Endothelial cell of umbilical vein (primary cell): ENCODE data around the gene HDAC11. TPM values are rescaled to one million over a fixed set of nuclear protein-coding genes. Genes with fewer than 3 reads are reported as not detected.

Experiments used
- BruUV-seq: library from RNA; stranded (reverse); fragments of 400-500 nt; replicated peaks from 2 replicates; lab custom pipeline; 2021; lab: Mats Ljungman, UMichigan
- CTCF ChIA-PET: fragments of 300-600, 350-600 bp; sonication (Branson Sonifier 250); formaldehyde crosslinking; loops from one replicate; lab custom pipeline; 2021; ENCODE audit warnings: antibody characterized with exemption, inconsistent platforms; lab: Charles Lee
- POLR2A ChIA-PET: fragments of 300-600, 350-600 bp; sonication (Branson Sonifier 250); formaldehyde crosslinking; loops from one replicate; lab custom pipeline; 2021; ENCODE audit warnings: antibody characterized with exemption, inconsistent platforms; lab: Charles Lee
- DNase-seq: peaks from one replicate; pipeline ENCODE4 v3.0.0-alpha.2; 2011; ENCODE audit warnings: low read depth, low spot score
- FAIRE-seq: peaks from 2 replicates; lab custom pipeline; 2011; peaks lifted over from hg19 to GRCh38; lab: Jason Lieb, UNC
- H2AFZ ChIP-seq: 2 replicates; pipeline ENCODE4 v1.6.0; 2012; ENCODE audit warnings: low read depth, low read length, control low read depth, inconsistent platforms
- H3K27ac ChIP-seq: 2 replicates; pipeline ENCODE4 v1.5.1; 2011; ENCODE audit warnings: low read depth, mild to moderate bottlenecking, control low read depth, low read length, moderate library complexity; ENCODE audit not compliant: insufficient read depth
- H3K27me3 ChIP-seq, 2 experiments: 2 replicates each; pipeline versions ENCODE4 v1.6.0 to v1.6.1; 2011; ENCODE audit warnings: low read length in 2 of 2, mixed read lengths in 1 of 2; ENCODE audit not compliant: control insufficient read depth in 2 of 2, insufficient read depth in 2 of 2
- H3K36me3 ChIP-seq, 2 experiments: 2 replicates in 1 of 2; 3 replicates in 1 of 2; pipeline ENCODE4 v1.5.1; 2011; ENCODE audit warnings: low read length in 2 of 2, mild to moderate bottlenecking in 1 of 2, moderate library complexity in 1 of 2; ENCODE audit not compliant: control insufficient read depth in 2 of 2, insufficient read depth in 2 of 2; ENCODE audit errors: extremely low read depth in 1 of 2
- H3K4me1 ChIP-seq: 3 replicates; pipeline ENCODE4 v1.5.1; 2011; ENCODE audit warnings: mild to moderate bottlenecking, low read length; ENCODE audit not compliant: control insufficient read depth, insufficient read depth; ENCODE audit errors: extremely low read depth
- H3K4me2 ChIP-seq: 2 replicates; pipeline ENCODE4 v1.6.1; 2011; ENCODE audit warnings: low read length, control low read depth, mixed read lengths; ENCODE audit not compliant: insufficient read depth
- H3K4me3 ChIP-seq, 3 experiments: fragments of 200-600 bp in 1 of 3; sonication (generic), shearing (Covaris generic) in 1 of 3; replicated peaks in 1 of 3; 2 replicates each; pipeline ENCODE4 v1.5.1; 2011 to 2016; ENCODE audit warnings: control low read depth in 3 of 3, low read length in 3 of 3, mild to moderate bottlenecking in 2 of 3, inconsistent platforms in 1 of 3, low read depth in 1 of 3, moderate library complexity in 1 of 3; ENCODE audit not compliant: insufficient read depth in 1 of 3
- H3K79me2 ChIP-seq: 2 replicates; pipeline ENCODE4 v1.6.0; 2012; ENCODE audit warnings: low read length, inconsistent platforms; ENCODE audit not compliant: control insufficient read depth, insufficient read depth
- H3K9ac ChIP-seq: replicated peaks from 2 replicates; pipeline ENCODE3; 2011; ENCODE audit warnings: low read length, control low read depth; ENCODE audit not compliant: insufficient read depth; ENCODE audit errors: extremely low read depth
- H3K9me1 ChIP-seq: replicated peaks from 3 replicates; pipeline ENCODE4 v1.6.0; 2011; ENCODE audit warnings: mild to moderate bottlenecking, low read length; ENCODE audit not compliant: control insufficient read depth, insufficient read depth; ENCODE audit errors: extremely low read depth
- H3K9me3 ChIP-seq: replicated peaks from 2 replicates; pipeline ENCODE4 v1.5.1; 2012; ENCODE audit warnings: low read length, inconsistent platforms; ENCODE audit not compliant: control insufficient read depth, insufficient read depth
- H4K20me1 ChIP-seq: replicated peaks from 2 replicates; pipeline ENCODE3; 2011; ENCODE audit warnings: mild to moderate bottlenecking, low read length; ENCODE audit not compliant: control insufficient read depth, insufficient read depth; ENCODE audit errors: extremely low read depth
- EZH2 ChIP-seq: IDR thresholded peaks from 2 replicates; pipeline ENCODE4 v1.6.1; 2012; ENCODE audit warnings: borderline replicate concordance, low read depth, mild to moderate bottlenecking, moderate library complexity, low read length, inconsistent platforms; ENCODE audit not compliant: severe bottlenecking
- GATA2 ChIP-seq: IDR thresholded peaks from 2 replicates; pipeline ENCODE4 v1.7.0; 2011; ENCODE audit warnings: low read depth, mild to moderate bottlenecking, moderate library complexity, mixed read lengths, low read length; ENCODE audit not compliant: insufficient read length, insufficient read depth
- MYC ChIP-seq: IDR thresholded peaks from one replicate; pipeline ENCODE4 v1.6.1; 2011; ENCODE audit warnings: mild to moderate bottlenecking, low read depth, low read length
- dilution Hi-C: fragments of 300-500 bp; cut with MboI; formaldehyde crosslinking; loops from one replicate; pipeline ENCODE4 v1.15.0; 2019; ENCODE audit warnings: low sequenced_read_pairs; ENCODE audit not compliant: extremely low pct_ligation_motif_present
- intact Hi-C: fragments of 100-400 bp; cut with micrococcal nuclease; formaldehyde crosslinking; loops from one replicate; pipeline ENCODE4 v1.10.0; 2022
- polyA plus RNA-seq, 4 experiments: library from polyadenylated mRNA; depleted of rRNA in 3 of 4; stranded (reverse) in 3 of 4; unstranded in 1 of 4; fragments of >200 nt; gene quantifications; 2 replicates each; pipeline versions ENCODE4 v1.2.1 to v1.2.3, GENCODE V29; 2011 to 2012; ENCODE audit warnings: missing spikeins in 1 of 4
- total RNA-seq: library from RNA; stranded (reverse); gene quantifications from 2 replicates; pipeline ENCODE4 v1.2.3, GENCODE V29; 2021
- TF ChIP-seq, protein P1 (sequence below): IDR thresholded peaks from 2 replicates; pipeline ENCODE4 v1.6.1; 2011; ENCODE audit not compliant: insufficient read depth, insufficient read length

HDAC11 gene
- total and polyA plus RNA-seq, 2 donors (not counting 3 experiments of a cell fraction or from before 2014, with no cell fraction given), result 6.8 to 8.8 TPM

DNA sequence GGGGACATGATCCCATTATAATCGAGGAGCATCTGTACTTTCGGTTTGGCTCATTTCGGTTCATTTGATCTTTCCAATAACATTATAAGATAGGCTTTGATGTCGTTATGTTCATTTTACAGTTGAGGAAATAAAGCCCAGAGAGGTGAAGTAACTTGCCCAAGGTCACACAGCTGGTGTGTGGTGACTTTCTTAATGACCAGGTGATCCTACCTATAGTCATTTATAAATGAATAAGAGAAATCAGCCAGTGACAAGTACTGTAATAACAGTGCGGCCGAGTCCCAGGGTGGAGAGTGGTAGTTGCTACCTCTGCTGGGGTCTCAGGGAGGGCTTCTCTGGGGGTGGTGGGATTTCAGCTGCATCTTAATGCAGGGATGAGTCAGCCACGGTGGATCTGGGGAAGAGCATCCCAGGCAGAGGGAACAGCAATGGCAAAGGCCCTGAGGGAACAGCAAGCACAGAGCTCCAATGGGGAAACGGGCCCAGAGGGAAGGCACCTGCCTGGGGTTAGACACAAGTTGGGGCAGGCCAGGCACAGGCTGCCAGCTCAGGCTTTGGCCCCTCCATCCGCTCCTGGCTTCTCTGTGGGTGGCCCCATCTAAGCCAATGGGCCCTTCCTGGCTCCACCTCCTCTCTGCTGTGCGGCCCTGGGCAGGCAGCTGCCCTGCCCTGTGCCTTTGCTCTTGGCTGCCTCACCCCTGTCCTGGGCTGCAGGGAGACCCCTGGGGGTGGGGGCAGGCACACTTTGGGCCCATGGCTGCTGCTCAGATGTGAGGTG lies 67.7 kb downstream of the HDAC11 start:
- dilution Hi-C loops, result no loop called here
- no peak for FAIRE-seq
- no peaks in the 10 kb centered on the region for H3K79me2 ChIP-seq
- DNase-seq, result no peak
- peaks cover 2 to 3% of the 10 kb centered on the region in 2 experiments for H3K27me3 ChIP-seq
- no peak overlapping the region for H3K4me2 ChIP-seq
- H3K9ac ChIP-seq, result no peak overlapping the region
- no peaks in the 10 kb centered on the region for H3K36me3 ChIP-seq
- TF ChIP-seq MYC, result no peak
- TF ChIP-seq GATA2, result no peak
- intact Hi-C loops, result no loop called here
- no peak overlapping the region for H3K4me3 ChIP-seq
- peaks cover 5% of the 10 kb centered on the region for H3K4me1 ChIP-seq
- BruUV-seq, result no TSS peak
- ChIA-PET POLR2A (no interaction called here), CTCF (no interaction called here)
- H3K9me3 ChIP-seq, result no peaks in the 10 kb centered on the region
- H3K9me1 ChIP-seq, result no peaks in the 10 kb centered on the region
- no peak overlapping the region for H2AFZ ChIP-seq
- no peaks in the 10 kb centered on the region for H4K20me1 ChIP-seq
- no peak overlapping the region for H3K27ac ChIP-seq

DNA sequence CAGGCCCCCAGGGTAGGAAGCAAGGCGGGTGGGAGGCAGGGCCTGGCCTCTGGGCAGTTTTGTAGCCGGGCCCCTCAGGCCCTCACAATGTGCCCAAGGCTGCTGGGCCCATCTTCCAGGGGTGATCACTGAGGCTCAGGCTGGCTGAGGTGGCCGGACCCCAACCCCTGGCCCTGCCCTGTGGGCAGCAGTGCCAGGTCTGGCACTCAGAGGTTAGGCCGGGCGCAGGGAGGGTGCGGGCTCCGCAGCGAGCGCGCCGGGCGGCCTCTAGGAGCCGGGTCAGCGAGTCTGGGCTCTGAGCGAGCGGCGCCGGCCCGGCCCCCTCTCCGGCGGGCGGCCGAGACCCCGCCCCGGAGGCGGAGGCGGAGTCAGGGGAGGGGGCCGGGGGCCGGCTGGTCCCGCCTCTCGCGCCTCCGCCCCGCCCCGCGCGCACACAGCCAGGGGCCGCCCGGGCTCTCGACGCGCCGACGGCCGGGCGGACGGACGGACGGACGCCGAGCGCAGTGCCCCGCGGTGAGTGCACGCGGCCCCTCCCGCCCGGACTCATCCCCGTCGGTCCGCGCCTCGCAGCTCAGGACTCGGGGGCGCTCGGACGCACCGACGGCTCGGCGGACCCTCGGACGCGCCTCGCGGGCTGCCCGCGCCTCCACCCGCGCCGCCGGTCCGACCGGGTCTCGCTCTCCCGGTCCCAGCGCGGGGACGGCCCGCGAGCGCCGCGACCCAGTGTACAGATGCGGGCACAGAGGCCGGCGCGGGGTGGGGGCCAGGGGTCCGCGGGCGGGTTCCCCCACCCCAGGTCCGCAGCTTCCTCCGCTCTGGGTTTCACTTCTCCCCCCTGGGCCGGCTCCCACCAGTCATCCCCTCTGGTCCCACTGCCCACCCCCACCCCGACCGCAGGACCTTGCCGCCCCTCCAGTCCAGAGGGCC lies 68.9 kb downstream of the HDAC11 start, which contains the start of gene FBLN2:
Gene FBLN2 (plus strand): TSS at position 430 of the 927 bp plus-strand sequence. CDS start 21,231 bp downstream, outside the sequence.
- Histone ChIP-seq H3K9me3 (no peaks in the 10 kb centered on the region), H3K4me3 (no peak within 1 kb of the TSS), H3K36me3 (no peaks in the 10 kb centered on the region), H3K9ac (no peak within 1 kb of the TSS), H3K9me1 (no peaks in the 10 kb centered on the region), H4K20me1 (no peaks in the 10 kb centered on the region), H3K4me1 (peaks cover 5% of the 10 kb centered on the region), H3K79me2 (no peaks in the 10 kb centered on the region), H3K27me3 (peaks cover 6 to 8% of the 10 kb centered on the region in 2 experiments), H2AFZ (peak within 1 kb of the TSS; percentile 40), H3K4me2 (no peak within 1 kb of the TSS), H3K27ac (no peak within 1 kb of the TSS)
- intact Hi-C loops, result no loop called here
- ChIA-PET POLR2A (no interaction called here), CTCF (interaction anchor here (3.3 kb wide), 1 partner anchor 100 kb away, joined by 23 read pairs; no protein-coding TSS in a partner anchor)
- no peak for FAIRE-seq
- BruUV-seq, result no TSS peak
- TF ChIP-seq, protein P1, sequence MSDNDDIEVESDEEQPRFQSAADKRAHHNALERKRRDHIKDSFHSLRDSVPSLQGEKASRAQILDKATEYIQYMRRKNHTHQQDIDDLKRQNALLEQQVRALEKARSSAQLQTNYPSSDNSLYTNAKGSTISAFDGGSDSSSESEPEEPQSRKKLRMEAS, result no peak
- TF ChIP-seq EZH2 (peak; percentile 45), MYC (no peak)
- DNase-seq, result no peak
- dilution Hi-C loops, result no loop called here
